Endothelial cell (in vitro differentiated cells): Measurements from ENCODE around the gene SLX9. TPM values are rescaled to one million over a fixed set of nuclear protein-coding genes. Genes with fewer than 3 reads are reported as not detected.

Experiments used
- DNase-seq: peaks from one replicate; pipeline ENCODE4 v3.0.0; 2021; ENCODE audit warnings: low spot score
- H3K27ac Mint-ChIP-seq: one replicate; pipeline ENCODE4 v1.8.0; 2021; ENCODE audit warnings: mixed read lengths, inconsistent platforms; ENCODE audit not compliant: unreplicated experiment
- H3K27me3 Mint-ChIP-seq: one replicate; pipeline ENCODE4 v1.8.0; 2021; ENCODE audit warnings: mild to moderate bottlenecking, moderate library complexity, mixed read lengths, inconsistent platforms; ENCODE audit not compliant: unreplicated experiment
- H3K36me3 Mint-ChIP-seq: one replicate; pipeline ENCODE4 v1.8.0; 2021; ENCODE audit warnings: mild to moderate bottlenecking, low read depth, mixed read lengths, inconsistent platforms; ENCODE audit not compliant: unreplicated experiment
- H3K4me1 Mint-ChIP-seq: one replicate; pipeline ENCODE4 v1.8.0; 2021; ENCODE audit warnings: mild to moderate bottlenecking, mixed read lengths, inconsistent platforms; ENCODE audit not compliant: unreplicated experiment
- H3K4me3 Mint-ChIP-seq: one replicate; pipeline ENCODE4 v1.8.0; 2021; ENCODE audit warnings: mild to moderate bottlenecking, mixed read lengths, inconsistent platforms; ENCODE audit not compliant: unreplicated experiment
- H3K9me3 Mint-ChIP-seq: one replicate; pipeline ENCODE4 v1.8.0; 2021; ENCODE audit warnings: mixed read lengths, inconsistent platforms; ENCODE audit not compliant: unreplicated experiment
- CTCF ChIP-seq: fragments of 200-600 bp; sonication (generic); IDR thresholded peaks from one replicate; pipeline ENCODE4 v1.5.0; 2021; ENCODE audit warnings: antibody characterized with exemption; ENCODE audit not compliant: unreplicated experiment
- total RNA-seq: library from RNA; stranded (reverse); fragmentation: NEBNext Ultra II Directional; extraction: Animal tissue kit (Norgen Biotek cat#: 25700); gene quantifications from one replicate; pipeline ENCODE4 v1.2.1, GENCODE V29; 2021; ENCODE audit not compliant: unreplicated experiment

Gene SLX9
- total RNA-seq, 1 donor from 2014 or later, result 13.7 TPM

- H3K27me3 Mint-ChIP-seq, result peaks cover 12% of the 10 kb centered on the region
- no peak for DNase-seq
- H3K4me3 Mint-ChIP-seq, result no peak overlapping the region
- no peaks in the 10 kb centered on the region for H3K9me3 Mint-ChIP-seq
- no peaks in the 10 kb centered on the region for H3K4me1 Mint-ChIP-seq
- no peak overlapping the region for H3K27ac Mint-ChIP-seq
- peaks cover 6% of the 10 kb centered on the region for H3K36me3 Mint-ChIP-seq
- TF ChIP-seq CTCF, result no peak
These were observed 31.6 kb upstream of the SLX9 start for GRCh38 chr21:44907966-44908895.

GRCh38 chr21:44908908-44909307 lies 30.9 kb upstream of the SLX9 start:
- H3K4me1 Mint-ChIP-seq, result no peaks in the 10 kb centered on the region
- no peak overlapping the region for H3K4me3 Mint-ChIP-seq
- peaks cover 12% of the 10 kb centered on the region for H3K27me3 Mint-ChIP-seq
- no peak for TF ChIP-seq CTCF
- no peak for DNase-seq
- H3K9me3 Mint-ChIP-seq, result no peaks in the 10 kb centered on the region
- H3K27ac Mint-ChIP-seq, result no peak overlapping the region
- peaks cover 6% of the 10 kb centered on the region for H3K36me3 Mint-ChIP-seq

- peaks cover 3% of the 10 kb centered on the region for H3K4me1 Mint-ChIP-seq
- no peak for TF ChIP-seq CTCF
- no peaks in the 10 kb centered on the region for H3K9me3 Mint-ChIP-seq
- no peak overlapping the region for H3K27ac Mint-ChIP-seq
- peaks cover 9% of the 10 kb centered on the region for H3K27me3 Mint-ChIP-seq
- H3K4me3 Mint-ChIP-seq, result peak overlapping the region; percentile 73
- H3K36me3 Mint-ChIP-seq, result peaks cover under 1% of the 10 kb centered on the region
- no peak for DNase-seq
These were observed 30.1 kb upstream of the SLX9 start for GRCh38 chr21:44909719-44910118.

- H3K4me1 Mint-ChIP-seq, result peaks cover 5% of the 10 kb centered on the region
- H3K27me3 Mint-ChIP-seq, result peaks cover 8% of the 10 kb centered on the region
- no peak overlapping the region for H3K27ac Mint-ChIP-seq
- no peak for TF ChIP-seq CTCF
- DNase-seq, result no peak
- no peak overlapping the region for H3K4me3 Mint-ChIP-seq
- H3K9me3 Mint-ChIP-seq, result no peaks in the 10 kb centered on the region
- no peaks in the 10 kb centered on the region for H3K36me3 Mint-ChIP-seq
These were observed 29.4 kb upstream of the SLX9 start for GRCh38 chr21:44910229-44911067.
